HEK293T (cell line): ENCODE measurements around the gene SLC45A1.

Experiments
- CTCF ChIA-PET: fragments of 350-600 bp; formaldehyde crosslinking; extraction: SDS; loops from one replicate; lab custom pipeline; 2021; ENCODE audit warnings: antibody characterized with exemption, inconsistent platforms; lab: Yijun Ruan, JAX
- POLR2A ChIA-PET: fragments of 350-600 bp; formaldehyde crosslinking; extraction: SDS; loops from one replicate; lab custom pipeline; 2020; ENCODE audit warnings: antibody characterized with exemption, inconsistent platforms; lab: Yijun Ruan, JAX
- DNase-seq: peaks from one replicate; pipeline ENCODE4 v3.0.0; 2012; ENCODE audit warnings: mixed read lengths; ENCODE audit errors: extremely low spot score
- ARNT ChIP-seq: fragments of 450-650 bp; IDR thresholded peaks from 2 replicates; pipeline ENCODE4 v1.6.1; 2017; ENCODE audit warnings: mild to moderate bottlenecking
- BHLHE40 ChIP-seq: fragments of 450-650 bp; IDR thresholded peaks from 2 replicates; pipeline ENCODE4 v1.6.1; 2016; ENCODE audit warnings: mild to moderate bottlenecking, moderate library complexity, borderline replicate concordance
- CTBP1 ChIP-seq: fragments of 450-650 bp; IDR thresholded peaks from 2 replicates; pipeline ENCODE4 v1.6.1; 2016; ENCODE audit warnings: borderline replicate concordance
- ELF4 ChIP-seq: fragments of 450-650 bp; IDR thresholded peaks from 2 replicates; pipeline ENCODE4 v1.6.1; 2017; ENCODE audit warnings: antibody characterized with exemption
- FOXA1 ChIP-seq: fragments of 450-650 bp; IDR thresholded peaks from 2 replicates; pipeline ENCODE4 v1.6.1; 2016; ENCODE audit warnings: mild to moderate bottlenecking
- FOXK2 ChIP-seq: fragments of 450-650 bp; IDR thresholded peaks from 2 replicates; pipeline ENCODE4 v1.6.1; 2016; ENCODE audit warnings: mild to moderate bottlenecking
- FOXM1 ChIP-seq: fragments of 450-650 bp; IDR thresholded peaks from 2 replicates; pipeline ENCODE4 v1.6.1; 2017; ENCODE audit warnings: mild to moderate bottlenecking, borderline replicate concordance
- HDGF ChIP-seq: fragments of 450-650 bp; IDR thresholded peaks from 2 replicates; pipeline ENCODE4 v1.6.1; 2017; ENCODE audit warnings: antibody characterized with exemption, borderline replicate concordance
- L3MBTL2 ChIP-seq: fragments of 450-650 bp; conservative IDR thresholded peaks from 2 replicates; pipeline ENCODE4 v1.6.1; 2016; ENCODE audit warnings: mild to moderate bottlenecking
- LEF1 ChIP-seq: fragments of 450-650 bp; IDR thresholded peaks from 2 replicates; pipeline ENCODE4 v1.6.1; 2017; ENCODE audit warnings: mild to moderate bottlenecking, borderline replicate concordance
- NFRKB ChIP-seq: fragments of 450-650 bp; IDR thresholded peaks from 2 replicates; pipeline ENCODE4 v1.6.1; 2016; ENCODE audit warnings: mild to moderate bottlenecking, moderate library complexity
- SP1 ChIP-seq: fragments of 450-650 bp; IDR thresholded peaks from 2 replicates; pipeline ENCODE4 v1.6.1; 2017
- SUZ12 ChIP-seq: fragments of 450-650 bp; IDR thresholded peaks from 2 replicates; pipeline ENCODE4 v1.6.1; 2016; ENCODE audit warnings: mild to moderate bottlenecking
- TARDBP ChIP-seq: fragments of 450-650 bp; IDR thresholded peaks from 2 replicates; pipeline ENCODE4 v1.6.1; 2016
- ZNF384 ChIP-seq: fragments of 450-650 bp; IDR thresholded peaks from 2 replicates; pipeline ENCODE4 v1.6.1; 2016
- TF ChIP-seq, protein P1 (sequence below): fragments of 450-650 bp; IDR thresholded peaks from 2 replicates; pipeline ENCODE4 v1.6.1; 2016

The SLC45A1 gene

DNA sequence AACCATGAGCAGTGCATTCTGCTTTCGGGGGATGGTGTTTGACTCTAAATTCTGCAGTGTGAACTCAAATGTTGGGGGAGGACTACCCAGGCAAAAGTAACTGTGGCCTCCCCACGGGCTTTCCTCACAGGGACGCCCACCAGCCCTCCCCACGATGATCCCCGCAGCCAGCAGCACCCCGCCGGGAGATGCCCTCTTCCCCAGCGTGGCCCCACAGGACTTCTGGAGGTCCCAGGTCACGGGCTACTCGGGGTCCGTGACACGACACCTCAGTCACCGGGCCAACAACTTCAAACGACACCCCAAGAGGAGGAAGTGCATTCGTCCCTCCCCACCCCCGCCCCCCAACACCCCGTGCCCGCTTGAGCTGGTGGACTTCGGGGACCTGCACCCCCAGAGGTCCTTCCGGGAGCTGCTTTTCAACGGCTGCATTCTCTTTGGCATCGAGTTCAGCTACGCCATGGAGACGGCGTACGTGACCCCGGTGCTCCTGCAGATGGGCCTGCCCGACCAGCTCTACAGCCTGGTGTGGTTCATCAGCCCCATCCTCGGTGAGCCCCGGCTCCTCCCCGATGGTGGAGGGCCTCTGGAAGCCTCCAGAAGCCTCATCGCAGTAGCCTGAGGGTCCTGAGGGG is 6.4 kb downstream of the SLC45A1 start:
- POLR2A ChIA-PET, result no interaction called here
- TF ChIP-seq SUZ12 (no peak), TARDBP (no peak), HDGF (no peak), CTBP1 (no peak), ARNT (no peak), BHLHE40 (no peak), FOXA1 (no peak), ELF4 (no peak), FOXM1 (no peak), LEF1 (no peak), FOXK2 (no peak)
- CTCF ChIA-PET, result interaction anchor here (0.6 to 0.9 kb wide), 2 partner anchors 10 to 189 kb away, joined by 3 read pairs; no protein-coding TSS in a partner anchor
- no peak for DNase-seq

DNA sequence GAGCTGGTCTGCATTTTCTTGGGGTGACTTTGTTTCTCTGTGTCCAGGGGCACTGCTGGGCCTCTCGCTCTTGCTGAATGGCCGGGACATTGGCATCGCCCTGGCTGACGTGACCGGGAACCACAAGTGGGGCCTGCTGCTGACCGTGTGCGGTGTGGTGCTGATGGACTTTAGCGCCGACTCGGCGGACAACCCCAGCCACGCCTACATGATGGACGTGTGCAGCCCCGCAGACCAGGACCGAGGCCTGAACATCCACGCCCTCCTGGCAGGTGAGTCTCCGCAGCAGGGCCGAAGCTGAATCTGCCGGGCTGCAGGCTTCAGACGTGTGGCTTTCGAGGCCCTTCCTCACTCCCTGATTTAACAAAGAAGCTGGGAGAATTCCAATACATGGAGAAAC is 7.9 kb downstream of the SLC45A1 start:
- ChIA-PET POLR2A (no interaction called here), CTCF (no interaction called here)
- DNase-seq, result no peak
- TF ChIP-seq FOXA1 (no peak), BHLHE40 (no peak), ZNF384 (no peak), FOXK2 (no peak)

DNA sequence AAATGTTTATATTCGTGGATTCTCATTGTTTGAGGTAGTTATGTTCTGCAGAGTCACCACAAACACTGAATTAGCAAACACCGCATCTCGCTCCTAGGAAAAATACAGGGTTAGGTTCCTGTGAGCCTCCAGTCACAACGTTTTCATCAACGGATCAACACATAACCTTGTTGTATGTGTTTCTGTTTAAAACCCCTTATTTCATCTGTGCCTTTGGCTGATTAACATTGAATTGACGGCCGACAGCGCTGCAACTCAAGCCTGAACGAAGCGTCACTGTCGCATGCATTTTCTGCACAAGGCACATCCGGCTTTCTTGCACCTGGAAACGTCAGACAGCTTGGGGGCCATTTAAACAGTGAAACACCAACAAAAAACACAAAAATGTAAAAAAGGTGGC is 8.4 kb downstream of the SLC45A1 start:
- DNase-seq, result no peak
- TF ChIP-seq ARNT, result no peak
- no peak for TF ChIP-seq BHLHE40
- no peak for TF ChIP-seq NFRKB
- no peak for TF ChIP-seq CTBP1
- ChIA-PET POLR2A (no interaction called here), CTCF (interaction anchor here (0.8 kb wide), 1 partner anchor 11 kb away, joined by 3 read pairs; no protein-coding TSS in a partner anchor)

DNA sequence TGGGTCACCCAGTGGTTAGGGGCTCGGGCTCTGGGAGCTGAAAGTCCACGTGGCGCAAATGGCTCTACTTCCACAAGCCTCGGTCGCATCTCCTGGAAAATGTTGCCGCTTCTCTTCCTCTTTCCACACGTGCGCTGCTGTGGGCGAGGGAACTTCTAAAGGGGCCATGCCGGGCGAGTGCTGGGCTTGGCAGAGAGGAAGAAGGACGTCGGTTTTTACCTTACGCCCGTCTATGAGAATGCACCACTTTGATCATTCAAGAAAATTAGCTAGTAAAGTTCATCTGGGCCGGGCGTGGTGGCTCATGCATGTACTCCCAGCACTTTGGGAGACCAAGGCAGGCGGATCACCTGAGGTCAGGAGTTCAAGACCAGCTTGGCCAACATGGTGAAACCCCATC is 10.4 kb downstream of the SLC45A1 start:
- DNase-seq, result no peak
- ChIA-PET CTCF (no interaction called here), POLR2A (no interaction called here)
- TF ChIP-seq ELF4 (no peak), ZNF384 (no peak), L3MBTL2 (no peak), BHLHE40 (no peak), FOXA1 (no peak), TARDBP (no peak), NFRKB (no peak), SP1 (no peak), CTBP1 (no peak), SUZ12 (no peak), ARNT (no peak), FOXK2 (no peak), FOXM1 (no peak), LEF1 (no peak), HDGF (no peak)
- TF ChIP-seq, protein P1, sequence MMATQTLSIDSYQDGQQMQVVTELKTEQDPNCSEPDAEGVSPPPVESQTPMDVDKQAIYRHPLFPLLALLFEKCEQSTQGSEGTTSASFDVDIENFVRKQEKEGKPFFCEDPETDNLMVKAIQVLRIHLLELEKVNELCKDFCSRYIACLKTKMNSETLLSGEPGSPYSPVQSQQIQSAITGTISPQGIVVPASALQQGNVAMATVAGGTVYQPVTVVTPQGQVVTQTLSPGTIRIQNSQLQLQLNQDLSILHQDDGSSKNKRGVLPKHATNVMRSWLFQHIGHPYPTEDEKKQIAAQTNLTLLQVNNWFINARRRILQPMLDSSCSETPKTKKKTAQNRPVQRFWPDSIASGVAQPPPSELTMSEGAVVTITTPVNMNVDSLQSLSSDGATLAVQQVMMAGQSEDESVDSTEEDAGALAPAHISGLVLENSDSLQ, result no peak

DNA sequence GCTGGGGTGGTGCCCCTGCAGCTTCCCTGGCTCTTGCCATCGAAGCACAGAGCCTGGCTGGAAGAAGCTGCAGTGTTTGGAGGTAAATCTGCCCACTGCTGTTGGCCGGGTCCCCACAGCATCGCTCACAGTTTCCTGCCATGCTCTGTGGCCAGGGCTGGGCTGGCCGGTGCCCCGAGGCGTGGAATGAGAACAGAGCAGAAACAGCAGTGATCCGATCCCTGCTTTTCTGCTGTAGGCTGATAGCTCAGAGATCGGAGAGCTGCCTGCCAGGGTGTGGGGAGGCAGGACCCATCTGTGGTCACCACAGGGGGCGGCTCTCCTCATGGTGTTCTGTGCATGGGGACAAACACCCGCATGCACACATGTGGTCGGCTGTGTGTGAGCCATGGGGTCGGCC is 11.5 kb downstream of the SLC45A1 start:
- no peak for DNase-seq
- TF ChIP-seq ZNF384, result no peak
- TF ChIP-seq ELF4, result no peak
- TF ChIP-seq BHLHE40, result no peak
- no peak for TF ChIP-seq ARNT
- TF ChIP-seq SUZ12, result no peak
- TF ChIP-seq NFRKB, result no peak
- CTCF ChIA-PET, result interaction anchor here (0.6 kb wide), 1 partner anchor 299 kb away, joined by 3 read pairs; no protein-coding TSS in a partner anchor
- POLR2A ChIA-PET, result no interaction called here

DNA sequence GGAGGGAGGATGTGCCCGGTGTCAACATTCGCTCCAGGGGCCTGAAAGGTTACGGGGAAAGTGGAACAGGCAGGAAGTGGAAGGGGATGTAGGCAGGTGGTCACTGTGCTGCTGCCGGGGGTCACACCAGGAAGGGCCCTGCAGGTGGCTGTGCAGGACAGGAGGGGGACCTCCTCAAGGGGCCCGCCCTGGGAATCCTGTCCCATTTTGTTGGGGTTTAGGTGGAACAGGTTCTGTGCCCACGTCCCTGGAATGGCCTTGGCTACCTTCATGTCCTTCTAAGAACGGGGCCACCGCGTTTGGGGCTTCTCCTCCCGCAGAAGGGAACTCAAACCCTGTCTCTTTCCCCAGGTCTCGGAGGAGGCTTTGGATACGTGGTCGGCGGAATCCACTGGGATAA is 11.9 kb downstream of the SLC45A1 start:
- DNase-seq, result no peak
- CTCF ChIA-PET, result no interaction called here
- POLR2A ChIA-PET, result no interaction called here
- TF ChIP-seq LEF1 (no peak), SP1 (no peak), NFRKB (no peak), ZNF384 (no peak), SUZ12 (no peak), TARDBP (no peak)

DNA sequence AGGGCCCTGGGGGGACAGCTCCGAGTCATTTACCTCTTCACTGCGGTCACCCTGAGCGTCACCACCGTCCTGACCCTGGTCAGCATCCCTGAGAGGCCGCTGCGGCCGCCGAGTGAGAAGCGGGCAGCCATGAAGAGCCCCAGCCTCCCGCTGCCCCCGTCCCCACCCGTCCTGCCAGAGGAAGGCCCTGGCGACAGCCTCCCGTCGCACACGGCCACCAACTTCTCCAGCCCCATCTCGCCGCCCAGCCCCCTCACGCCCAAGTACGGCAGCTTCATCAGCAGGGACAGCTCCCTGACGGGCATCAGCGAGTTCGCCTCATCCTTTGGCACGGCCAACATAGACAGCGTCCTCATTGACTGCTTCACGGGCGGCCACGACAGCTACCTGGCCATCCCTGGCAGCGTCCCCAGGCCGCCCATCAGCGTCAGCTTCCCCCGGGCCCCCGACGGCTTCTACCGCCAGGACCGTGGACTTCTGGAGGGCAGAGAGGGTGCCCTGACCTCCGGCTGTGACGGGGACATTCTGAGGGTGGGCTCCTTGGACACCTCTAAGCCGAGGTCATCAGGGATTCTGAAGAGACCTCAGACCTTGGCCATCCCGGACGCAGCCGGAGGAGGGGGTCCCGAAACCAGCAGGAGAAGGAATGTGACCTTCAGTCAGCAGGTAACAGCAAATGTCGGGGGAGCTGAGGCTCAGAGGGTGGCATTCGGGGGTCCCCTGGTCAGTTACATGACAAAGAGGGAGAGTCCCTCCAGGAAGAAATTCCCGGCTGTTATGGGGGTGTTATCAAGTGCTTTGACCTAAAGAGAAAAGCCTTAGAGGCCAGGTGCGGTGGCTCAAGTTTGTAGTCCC is 12.6 kb downstream of the SLC45A1 start:
- ChIA-PET POLR2A (no interaction called here), CTCF (interaction anchor here (0.6 kb wide), 1 partner anchor 16 kb away, joined by 3 read pairs; no protein-coding TSS in a partner anchor)
- TF ChIP-seq HDGF (no peak), NFRKB (no peak), ARNT (no peak), LEF1 (no peak), SUZ12 (no peak), ZNF384 (no peak), TARDBP (no peak), SP1 (no peak), FOXA1 (no peak), BHLHE40 (no peak), ELF4 (no peak), CTBP1 (no peak), FOXM1 (no peak), L3MBTL2 (no peak), FOXK2 (no peak)
- TF ChIP-seq, protein P1, result no peak
- no peak for DNase-seq
